ENCODE results near the gene OR51B2. TPM values are rescaled to one million over a fixed set of nuclear protein-coding genes. Genes with fewer than 3 reads are reported as not detected.

Gene OR51B2
- total RNA-seq, 4 donors from 2014 or later = not detected

GRCh38 chr11:5276697-5277096 lies 47.4 kb downstream of the OR51B2 start:
- intact Hi-C loops (cut with DNase I; ENCODE audit: low total_unique reads) = no loop called here
- no peak for TF ChIP-seq POLR2A (IDR thresholded peaks at IDR 0.05)
- TF ChIP-seq CTCF (IDR thresholded peaks at IDR 0.05) = no peak
- 78 to 84% methylated on average over 2 of the region's 2 CpGs for WGBS, 2 donors
- H3K4me3 ChIP-seq (ENCODE audit: low read depth, poor library complexity, severe bottlenecking) = no peak overlapping the region
- no peak for DNase-seq (ENCODE audit: low spot score in 2 of 2)

- intact Hi-C loops (cut with DNase I; ENCODE audit: low total_unique reads) = no loop called here
- DNase-seq (ENCODE audit: low spot score in 2 of 2) = no peak
- TF ChIP-seq CTCF (IDR thresholded peaks at IDR 0.05) (no peak), POLR2A (IDR thresholded peaks at IDR 0.05) (no peak)
- no peak overlapping the region for H3K4me3 ChIP-seq (ENCODE audit: low read depth, poor library complexity, severe bottlenecking)
- 78 to 83% methylated on average over 6 of the region's 6 CpGs for WGBS, 2 donors
These were observed 48.6 kb downstream of the OR51B2 start for GRCh38 chr11:5275369-5276110.

GRCh38 chr11:5274395-5274794 lies 49.7 kb downstream of the OR51B2 start:
- WGBS, 2 donors = 64 to 65% methylated on average over 5 of the region's 5 CpGs
- H3K4me3 ChIP-seq (ENCODE audit: low read depth, poor library complexity, severe bottlenecking) = no peak overlapping the region
- DNase-seq (ENCODE audit: low spot score in 2 of 2) = no peak
- intact Hi-C loops (cut with DNase I; ENCODE audit: low total_unique reads) = no loop called here
- no peak for TF ChIP-seq POLR2A (IDR thresholded peaks at IDR 0.05)
- no peak for TF ChIP-seq CTCF (IDR thresholded peaks at IDR 0.05)

Other genes starting within 250 kb of the OR51B2 start
- gene OR52A5, start 185.9 kb downstream of the OR51B2 start, total RNA-seq = not detected
- gene OR52A1, start 169.5 kb downstream of the OR51B2 start, total RNA-seq = not detected
- gene OR51V1, start 123.6 kb downstream of the OR51B2 start, total RNA-seq = not detected
- gene HBB, start 97.2 kb downstream of the OR51B2 start, total RNA-seq = 10 to 100 TPM in 2 of 4 donors, 1 to 10 TPM in 1, under 1 TPM in 1; 0.56 to 65.8 (median 13.1) TPM
- not detected for gene HBD, start 89.8 kb downstream of the OR51B2 start, total RNA-seq
- not detected for gene HBG1, start 74.4 kb downstream of the OR51B2 start, total RNA-seq
- gene HBG2, start 69.5 kb downstream of the OR51B2 start, total RNA-seq = not detected
- gene HBE1, start 54.4 kb downstream of the OR51B2 start, total RNA-seq = not detected
- not detected for gene OR51B4, start 22.4 kb downstream of the OR51B2 start, total RNA-seq
- gene OR51B5, start 19.2 kb upstream of the OR51B2 start, total RNA-seq = not detected
- not detected for gene OR51B6, start 27.2 kb upstream of the OR51B2 start, total RNA-seq
- gene OR51M1, start 59.5 kb upstream of the OR51B2 start, total RNA-seq = not detected
- not detected for gene OR51Q1, start 97.8 kb upstream of the OR51B2 start, total RNA-seq
- gene OR51I1, start 117.2 kb upstream of the OR51B2 start, total RNA-seq = not detected
- gene OR51I2, start 125.0 kb upstream of the OR51B2 start, total RNA-seq = not detected
- not detected for gene OR52D1, start 164.4 kb upstream of the OR51B2 start, total RNA-seq
- under 1 TPM in 1 of 4 donors, not detected in 3; 0.13 TPM for gene UBQLN3, start 185.7 kb upstream of the OR51B2 start, total RNA-seq
- 1 to 10 TPM in 1 of 4 donors, under 1 TPM in 3; 0.12 to 1.8 (median 0.48) TPM for gene UBQLNL, start 192.4 kb upstream of the OR51B2 start, total RNA-seq
- not detected for gene OR52H1, start 224.2 kb upstream of the OR51B2 start, total RNA-seq